ENCODE results near the gene CHST7.
A peak's percentile ranks its signal among the peaks of the same experiment; 100 is the strongest.

CHST7 gene

GRCh38 chrX:46547857-46548256 is 25.7 kb upstream of the CHST7 start:
- DNase-seq (ENCODE audit: low read depth) = peak; percentile 42
- TF ChIP-seq, protein P1, sequence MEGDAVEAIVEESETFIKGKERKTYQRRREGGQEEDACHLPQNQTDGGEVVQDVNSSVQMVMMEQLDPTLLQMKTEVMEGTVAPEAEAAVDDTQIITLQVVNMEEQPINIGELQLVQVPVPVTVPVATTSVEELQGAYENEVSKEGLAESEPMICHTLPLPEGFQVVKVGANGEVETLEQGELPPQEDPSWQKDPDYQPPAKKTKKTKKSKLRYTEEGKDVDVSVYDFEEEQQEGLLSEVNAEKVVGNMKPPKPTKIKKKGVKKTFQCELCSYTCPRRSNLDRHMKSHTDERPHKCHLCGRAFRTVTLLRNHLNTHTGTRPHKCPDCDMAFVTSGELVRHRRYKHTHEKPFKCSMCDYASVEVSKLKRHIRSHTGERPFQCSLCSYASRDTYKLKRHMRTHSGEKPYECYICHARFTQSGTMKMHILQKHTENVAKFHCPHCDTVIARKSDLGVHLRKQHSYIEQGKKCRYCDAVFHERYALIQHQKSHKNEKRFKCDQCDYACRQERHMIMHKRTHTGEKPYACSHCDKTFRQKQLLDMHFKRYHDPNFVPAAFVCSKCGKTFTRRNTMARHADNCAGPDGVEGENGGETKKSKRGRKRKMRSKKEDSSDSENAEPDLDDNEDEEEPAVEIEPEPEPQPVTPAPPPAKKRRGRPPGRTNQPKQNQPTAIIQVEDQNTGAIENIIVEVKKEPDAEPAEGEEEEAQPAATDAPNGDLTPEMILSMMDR (IDR thresholded peaks at IDR 0.05; ENCODE audit: low read depth, low read length, missing control alignments) = no peak
- H3K4me3 ChIP-seq (ENCODE audit: low read depth, low read length) = no peak overlapping the region
- in situ Hi-C loops (cut with HindIII; ENCODE audit: low sequenced_read_pairs) = no loop called here

DNA sequence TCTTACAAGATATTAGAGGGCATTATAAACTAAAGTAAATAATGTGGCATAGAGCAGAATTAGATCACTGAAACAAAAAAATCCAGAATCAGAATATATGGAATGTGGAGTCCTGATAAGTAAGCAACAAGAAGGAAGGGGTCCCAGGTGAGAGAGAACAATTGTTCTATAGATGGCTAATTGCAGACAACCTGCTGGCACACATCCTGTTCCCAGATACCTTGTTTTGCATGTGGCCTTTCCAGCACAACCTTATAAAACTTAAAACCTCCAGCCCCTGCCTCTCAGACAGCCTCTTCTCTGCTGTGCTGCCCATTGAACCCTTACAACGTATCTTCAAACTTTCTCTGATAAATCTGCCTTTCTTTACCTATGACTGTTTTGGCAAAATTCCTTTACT is 23.7 kb upstream of the CHST7 start:
- in situ Hi-C loops (cut with HindIII; ENCODE audit: low sequenced_read_pairs) = no loop called here
- TF ChIP-seq, protein P1 (IDR thresholded peaks at IDR 0.05; ENCODE audit: low read depth, low read length, missing control alignments) = no peak
- no peak for DNase-seq (ENCODE audit: low read depth)
- no peak overlapping the region for H3K4me3 ChIP-seq (ENCODE audit: low read depth, low read length)

GRCh38 chrX:46551494-46552128 is 22.0 kb upstream of the CHST7 start:
- in situ Hi-C loops (cut with HindIII; ENCODE audit: low sequenced_read_pairs) = no loop called here
- DNase-seq (ENCODE audit: low read depth) = no peak
- H3K4me3 ChIP-seq (ENCODE audit: low read depth, low read length) = no peak overlapping the region
- TF ChIP-seq, protein P1 (IDR thresholded peaks at IDR 0.05; ENCODE audit: low read depth, low read length, missing control alignments) = no peak

DNA sequence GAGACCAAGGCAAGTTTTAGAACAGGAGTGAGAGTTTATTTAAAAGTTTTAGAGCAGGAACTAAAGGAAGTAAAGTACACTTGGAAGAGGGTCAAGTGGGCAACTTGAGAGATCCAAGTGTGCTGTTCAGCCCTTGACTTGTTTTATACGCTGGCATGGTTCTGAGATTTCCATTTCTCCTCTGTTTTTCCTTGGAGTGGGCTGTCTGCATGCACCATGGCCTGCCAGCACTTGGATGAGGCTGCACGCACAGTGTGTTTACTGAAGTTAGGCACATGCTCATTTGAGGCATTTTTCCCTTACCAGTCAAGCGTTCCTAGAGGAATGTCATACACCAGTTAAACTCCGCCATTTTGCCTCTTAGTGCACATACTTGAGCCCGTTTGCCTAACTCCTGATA is 19.6 kb upstream of the CHST7 start:
- H3K4me3 ChIP-seq (ENCODE audit: low read depth, low read length) = no peak overlapping the region
- TF ChIP-seq, protein P1 (IDR thresholded peaks at IDR 0.05; ENCODE audit: low read depth, low read length, missing control alignments) = no peak
- no peak for DNase-seq (ENCODE audit: low read depth)
- in situ Hi-C loops (cut with HindIII; ENCODE audit: low sequenced_read_pairs) = no loop called here

GRCh38 chrX:46554942-46555341 is 18.6 kb upstream of the CHST7 start:
- TF ChIP-seq, protein P1 (IDR thresholded peaks at IDR 0.05; ENCODE audit: low read depth, low read length, missing control alignments) = no peak
- in situ Hi-C loops (cut with HindIII; ENCODE audit: low sequenced_read_pairs) = no loop called here
- no peak for DNase-seq (ENCODE audit: low read depth)
- no peak overlapping the region for H3K4me3 ChIP-seq (ENCODE audit: low read depth, low read length)

GRCh38 chrX:46559062-46559461 is 14.5 kb upstream of the CHST7 start:
- TF ChIP-seq, protein P1 (IDR thresholded peaks at IDR 0.05; ENCODE audit: low read depth, low read length, missing control alignments) = no peak
- no peak for DNase-seq (ENCODE audit: low read depth)
- H3K4me3 ChIP-seq (ENCODE audit: low read depth, low read length) = no peak overlapping the region
- in situ Hi-C loops (cut with HindIII; ENCODE audit: low sequenced_read_pairs) = no loop called here

All from astrocyte of the cerebellum (primary cell).